ENCODE data around the gene EEF1AKMT1. TPM values are rescaled to one million over a fixed set of nuclear protein-coding genes. Genes with fewer than 3 reads are reported as not detected.

Gene EEF1AKMT1
- total and polyA plus RNA-seq, 5 experiments from 2014 or later = 8.7 to 23.7 (median 15.8) TPM

DNA sequence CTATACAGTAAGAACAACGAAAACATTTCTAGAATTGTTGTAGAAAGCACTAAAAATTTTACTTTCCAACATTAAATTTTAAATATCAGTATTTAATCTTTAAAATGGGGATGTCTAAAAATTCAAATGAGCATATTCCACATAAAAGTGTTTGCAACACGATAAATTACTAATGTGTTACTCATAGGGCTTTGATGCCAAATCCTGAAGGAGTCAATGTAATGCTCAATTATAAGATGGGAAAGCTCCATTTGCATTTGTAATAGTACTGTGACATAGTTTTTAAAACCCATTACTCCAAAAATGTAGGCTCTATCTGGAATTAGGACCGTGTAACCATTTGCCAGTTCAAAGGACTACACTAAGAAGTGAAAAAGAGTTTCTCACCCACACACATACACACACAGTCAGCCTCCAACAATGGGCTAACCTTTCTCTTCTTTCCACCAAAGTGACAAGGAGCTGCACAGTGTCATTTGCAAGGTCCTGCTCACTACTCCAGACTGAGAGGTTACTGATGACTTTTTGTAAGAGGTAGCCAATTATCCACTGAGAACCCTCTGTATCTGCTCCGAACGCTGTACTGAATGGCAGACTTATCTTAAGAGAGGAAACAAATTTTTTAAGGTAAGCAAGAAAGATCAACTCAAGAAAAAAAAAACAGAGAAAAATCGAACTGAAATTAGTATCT lies 26.1 kb upstream of the EEF1AKMT1 start:
- Mint-ChIP-seq H3K27me3 (no peaks in the 10 kb centered on the region), H3K36me3 (peaks cover 0 to 80% (median 13%) of the 10 kb centered on the region in 3 donors), H3K9me3 (no peaks in the 10 kb centered on the region), H3K4me3 (no peak overlapping the region), H3K27ac (peak overlapping the region in 2 of 10 donors; percentile 66 to 76), H3K4me1 (peaks cover 7 to 22% (median 15%) of the 10 kb centered on the region in 4 donors)
- DNase-seq (no peak), ATAC-seq (no peak)
- POLR2A ChIA-PET = no interaction called here

DNA sequence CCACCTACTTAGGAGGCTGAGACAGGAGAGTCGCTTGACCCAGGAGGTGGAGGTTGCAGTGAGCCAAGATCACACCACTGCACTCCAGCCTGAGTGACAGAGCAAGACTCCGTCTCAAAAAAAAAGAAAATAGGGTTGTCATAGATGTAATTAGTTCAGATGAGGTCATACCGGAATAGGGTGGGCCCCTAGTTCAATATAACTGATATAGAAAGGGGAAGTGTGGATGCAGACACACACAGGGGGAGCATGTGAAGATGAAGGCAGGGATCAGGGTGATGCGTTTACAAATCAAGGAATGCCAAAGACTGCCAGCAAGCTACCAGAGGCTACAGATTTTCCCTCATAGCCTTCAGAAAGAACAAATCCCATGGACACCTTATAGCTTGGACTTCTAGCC lies 24.3 kb upstream of the EEF1AKMT1 start:
- H3K4me1 Mint-ChIP-seq = peaks cover 10 to 21% (median 15%) of the 10 kb centered on the region in 4 donors
- peak overlapping the region in 1 of 10 donors; percentile 13 for H3K4me3 Mint-ChIP-seq
- peaks cover 0 to 84% (median 19%) of the 10 kb centered on the region in 3 donors for H3K36me3 Mint-ChIP-seq
- POLR2A ChIA-PET = no interaction called here
- H3K27me3 Mint-ChIP-seq = no peaks in the 10 kb centered on the region
- ATAC-seq (no peak), DNase-seq (no peak)
- no peaks in the 10 kb centered on the region for H3K9me3 Mint-ChIP-seq
- H3K27ac Mint-ChIP-seq = peak overlapping the region in 7 of 10 donors; percentile 10 to 78 (median 62)

DNA sequence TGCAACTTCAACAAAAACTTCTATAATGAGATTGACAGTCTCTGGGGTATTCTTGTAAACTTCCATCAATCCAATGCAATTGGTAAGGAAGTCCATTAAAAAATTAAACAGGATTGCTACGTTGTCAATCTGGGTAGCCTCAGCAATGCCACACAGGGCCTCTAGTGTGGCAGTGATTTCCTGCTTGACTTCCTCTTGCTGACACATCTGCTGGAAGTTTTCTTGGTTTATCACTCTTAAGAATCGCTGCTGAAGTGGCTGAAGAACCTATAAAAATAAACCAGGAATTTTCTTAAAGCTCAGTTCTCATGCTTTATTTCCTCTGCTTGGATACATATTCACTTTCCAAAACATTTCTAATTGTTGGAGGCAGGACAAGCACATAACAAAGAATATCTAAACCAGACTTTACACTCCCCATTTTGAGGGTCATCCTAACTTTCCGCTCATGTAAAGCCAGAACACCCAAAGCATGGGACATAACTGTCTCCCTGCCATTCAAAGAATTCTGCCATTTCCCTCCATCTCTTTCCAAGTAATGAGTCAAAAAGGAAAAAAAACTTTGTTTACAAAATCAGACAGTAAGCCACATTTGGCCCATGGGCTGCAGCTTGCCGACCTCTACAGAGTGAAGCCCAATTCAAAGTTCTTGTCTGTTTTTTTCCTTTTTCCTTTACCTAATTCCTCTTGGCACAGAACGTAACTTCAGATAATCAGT lies 23.2 kb upstream of the EEF1AKMT1 start:
- no peak for DNase-seq
- POLR2A ChIA-PET = no interaction called here
- no peaks in the 10 kb centered on the region for H3K9me3 Mint-ChIP-seq
- H3K4me1 Mint-ChIP-seq = peaks cover 10 to 21% (median 15%) of the 10 kb centered on the region in 4 donors
- peaks cover 0 to 81% (median 19%) of the 10 kb centered on the region in 3 donors for H3K36me3 Mint-ChIP-seq
- no peak for ATAC-seq
- no peaks in the 10 kb centered on the region for H3K27me3 Mint-ChIP-seq
- peak overlapping the region in 9 of 10 donors; percentile 20 to 73 (median 57) for H3K27ac Mint-ChIP-seq
- no peak overlapping the region for H3K4me3 Mint-ChIP-seq

DNA sequence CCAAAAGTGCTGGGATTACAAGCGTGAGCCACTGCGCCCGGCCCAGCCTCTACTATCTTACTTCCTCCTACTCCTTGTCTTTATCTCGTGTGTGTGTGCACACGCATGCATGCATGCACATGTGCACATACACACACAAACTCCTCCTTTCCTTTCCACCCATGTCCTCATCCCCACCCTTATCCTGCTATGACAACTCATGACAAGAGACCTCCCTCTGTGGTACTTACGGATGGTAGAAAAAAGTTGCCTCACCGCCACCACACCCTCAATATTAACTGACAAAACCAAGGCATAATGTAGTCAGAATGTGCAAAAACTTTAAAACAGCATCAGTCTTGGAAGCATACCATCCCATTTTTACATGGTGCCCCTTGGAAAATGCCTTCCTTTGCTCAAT lies 15.9 kb upstream of the EEF1AKMT1 start:
- H3K4me3 Mint-ChIP-seq = no peak overlapping the region

DNA sequence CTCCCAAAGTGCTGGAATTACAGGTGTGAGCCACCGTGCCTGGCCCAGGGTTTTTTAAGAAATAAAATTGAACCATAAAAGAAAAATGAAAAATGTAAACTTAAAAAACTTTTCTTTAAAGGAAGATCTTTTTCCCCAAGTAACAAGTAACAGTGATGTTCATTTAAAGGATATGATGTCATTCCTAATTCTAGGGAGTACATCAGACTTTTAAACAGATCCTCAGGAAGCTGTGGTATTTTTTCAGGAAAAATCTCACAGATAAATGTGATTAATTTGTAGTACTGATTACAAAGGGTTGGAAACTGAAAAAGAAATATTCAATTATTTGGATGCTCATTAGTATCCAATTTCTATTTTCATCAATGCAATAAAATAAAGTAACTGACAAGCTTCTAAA lies 14.6 kb upstream of the EEF1AKMT1 start:
- Mint-ChIP-seq H3K9me3 (no peaks in the 10 kb centered on the region), H3K36me3 (peaks cover 0 to 69% (median 25%) of the 10 kb centered on the region in 3 donors), H3K27ac (no peak overlapping the region), H3K4me3 (no peak overlapping the region), H3K27me3 (no peaks in the 10 kb centered on the region), H3K4me1 (peaks cover 0 to 10% (median 7%) of the 10 kb centered on the region in 4 donors)
- no peak for ATAC-seq
- DNase-seq = no peak
- POLR2A ChIA-PET = interaction anchor here (0.6 kb wide), 1 partner anchor 854 kb away, joined by 6 read pairs; no protein-coding TSS in a partner anchor

More for the DNA sequence above, 15.9 kb upstream of the EEF1AKMT1 start:
- POLR2A ChIA-PET = no interaction called here
- H3K27ac Mint-ChIP-seq = peak overlapping the region in 3 of 10 donors; percentile 1 to 56 (median 16)
- no peak for DNase-seq
- H3K4me1 Mint-ChIP-seq = peaks cover 0 to 10% (median 4%) of the 10 kb centered on the region in 4 donors
- no peak for ATAC-seq
- H3K9me3 Mint-ChIP-seq = no peaks in the 10 kb centered on the region
- peaks cover 0 to 71% (median 27%) of the 10 kb centered on the region in 3 donors for H3K36me3 Mint-ChIP-seq
- H3K27me3 Mint-ChIP-seq = no peaks in the 10 kb centered on the region

DNA sequence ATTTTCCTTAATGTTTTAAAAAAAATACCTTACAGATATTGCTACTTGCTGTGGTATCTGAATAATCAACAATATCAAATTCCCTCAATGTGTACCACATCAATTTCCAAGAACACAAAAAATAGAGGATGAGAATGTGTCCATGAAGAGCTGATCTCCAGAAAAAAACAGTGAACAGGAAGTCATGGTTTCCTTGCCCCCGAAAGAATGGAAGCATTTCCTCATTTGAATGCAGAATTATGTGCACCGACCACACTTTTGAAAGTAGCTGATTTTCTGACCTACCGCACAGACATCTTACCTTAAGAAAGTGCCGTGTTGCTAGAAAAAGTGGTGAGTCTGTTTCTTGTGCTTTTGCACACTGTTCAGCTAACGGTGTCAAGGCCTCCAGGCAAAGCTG lies 13.4 kb upstream of the EEF1AKMT1 start:
- Mint-ChIP-seq H3K4me3 (no peak overlapping the region), H3K36me3 (peaks cover 0 to 76% (median 25%) of the 10 kb centered on the region in 3 donors), H3K4me1 (peaks cover 0 to 16% (median 7%) of the 10 kb centered on the region in 4 donors), H3K27ac (peak overlapping the region in 2 of 10 donors; percentile 22 to 43), H3K9me3 (no peaks in the 10 kb centered on the region), H3K27me3 (no peaks in the 10 kb centered on the region)
- POLR2A ChIA-PET = interaction anchor here (1.1 kb wide), 1 partner anchor 311 kb away, joined by 6 read pairs; no protein-coding TSS in a partner anchor
- no peak for DNase-seq
- ATAC-seq = no peak

DNA sequence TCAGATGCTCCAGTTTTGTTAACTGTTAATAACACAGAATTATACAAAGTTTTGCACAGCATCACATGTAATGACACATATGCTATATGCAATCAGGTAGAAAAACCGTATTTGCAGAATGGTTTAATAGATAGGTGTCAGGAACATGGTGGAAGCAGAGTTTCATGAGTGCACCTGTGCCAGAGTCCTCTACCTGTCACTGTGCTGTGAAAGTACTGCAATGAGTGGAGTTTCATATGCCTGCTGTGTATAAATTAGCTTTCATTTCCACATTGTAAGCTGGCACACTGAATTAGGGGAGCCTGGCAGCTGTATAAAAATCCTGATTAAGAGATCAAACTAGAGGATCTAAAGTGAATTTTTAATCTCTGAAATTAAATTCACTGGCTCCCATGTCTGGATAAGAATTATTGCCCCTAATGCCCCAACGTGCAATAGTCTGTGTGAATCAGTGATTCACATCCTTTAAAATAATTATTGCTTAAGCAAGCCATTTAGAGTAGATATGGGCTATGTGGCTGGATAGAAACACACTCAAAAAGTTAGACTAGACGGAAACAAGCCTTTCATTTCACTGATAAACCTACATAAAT lies 8.5 kb upstream of the EEF1AKMT1 start:
- no peak for DNase-seq
- no peak for ATAC-seq
- H3K4me1 Mint-ChIP-seq = peaks cover 0 to 16% (median 8%) of the 10 kb centered on the region in 4 donors
- no peaks in the 10 kb centered on the region for H3K27me3 Mint-ChIP-seq
- H3K9me3 Mint-ChIP-seq = no peaks in the 10 kb centered on the region
- H3K36me3 Mint-ChIP-seq = peaks cover 0 to 49% (median 7%) of the 10 kb centered on the region in 3 donors
- H3K4me3 Mint-ChIP-seq = no peak overlapping the region
- H3K27ac Mint-ChIP-seq = no peak overlapping the region
- POLR2A ChIA-PET = interaction anchor here (1.0 kb wide), 1 partner anchor 9 kb away, joined by 3 read pairs; the partner anchor contains the start of gene EEF1AKMT1

DNA sequence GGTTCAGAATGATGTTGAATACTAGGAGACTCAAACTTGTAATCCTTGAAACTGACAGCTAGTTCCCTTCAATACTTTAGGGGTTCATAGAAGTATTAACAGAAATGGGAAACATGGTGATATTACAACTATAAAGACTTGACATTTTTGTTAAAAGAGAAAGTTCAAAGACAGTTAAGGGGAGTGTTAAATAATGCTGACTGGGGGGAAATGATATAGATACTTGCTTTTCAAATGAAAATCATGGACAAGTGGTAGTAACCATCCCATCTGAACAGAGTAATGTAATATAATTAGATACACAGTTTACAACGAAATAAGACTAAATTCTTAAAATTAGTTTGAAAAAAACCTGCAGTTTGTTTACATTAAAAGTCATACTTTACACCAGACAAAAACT lies 6.6 kb upstream of the EEF1AKMT1 start:
- no peak for DNase-seq
- Mint-ChIP-seq H3K36me3 (peaks cover 0 to 40% (median 5%) of the 10 kb centered on the region in 3 donors), H3K9me3 (no peaks in the 10 kb centered on the region), H3K4me1 (peaks cover 0 to 13% (median 5%) of the 10 kb centered on the region in 4 donors), H3K4me3 (no peak overlapping the region), H3K27ac (peak overlapping the region in 3 of 10 donors; percentile 2 to 75 (median 9)), H3K27me3 (no peaks in the 10 kb centered on the region)
- POLR2A ChIA-PET = interaction anchor here (0.6 kb wide), 1 partner anchor 18 kb away, joined by 4 read pairs; no protein-coding TSS in a partner anchor
- no peak for ATAC-seq

DNA sequence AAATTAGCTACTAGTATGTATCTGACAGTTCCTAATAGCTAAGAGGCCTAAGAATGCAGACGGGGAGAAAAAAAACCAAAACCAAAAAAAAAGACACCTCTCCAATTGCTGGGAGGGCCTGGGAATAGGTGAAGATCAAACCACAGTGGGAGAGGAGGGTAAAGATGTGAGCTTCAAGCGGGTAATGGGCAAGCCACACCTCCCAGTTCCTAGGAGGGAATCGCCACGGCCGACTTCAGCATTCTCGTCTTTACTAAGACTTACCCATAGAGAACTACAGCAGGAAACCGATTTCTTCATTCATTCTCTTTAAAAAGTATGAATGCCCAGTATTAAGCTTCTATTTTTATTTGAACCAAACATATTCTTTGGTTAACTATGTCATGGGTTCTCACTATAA lies 5.6 kb upstream of the EEF1AKMT1 start:
- Mint-ChIP-seq H3K27me3 (no peaks in the 10 kb centered on the region), H3K4me3 (no peak overlapping the region), H3K4me1 (peaks cover 2 to 16% (median 9%) of the 10 kb centered on the region in 4 donors), H3K36me3 (peaks cover 0 to 35% (median 5%) of the 10 kb centered on the region in 3 donors), H3K9me3 (no peaks in the 10 kb centered on the region), H3K27ac (peak overlapping the region in 3 of 10 donors; percentile 38 to 73 (median 53))
- ATAC-seq = no peak
- POLR2A ChIA-PET = interaction anchor here (1.1 kb wide), 1 partner anchor 397 kb away, joined by 4 read pairs; the partner anchor contains the start of genes MRPL57 and SKA3
- no peak for DNase-seq

DNA sequence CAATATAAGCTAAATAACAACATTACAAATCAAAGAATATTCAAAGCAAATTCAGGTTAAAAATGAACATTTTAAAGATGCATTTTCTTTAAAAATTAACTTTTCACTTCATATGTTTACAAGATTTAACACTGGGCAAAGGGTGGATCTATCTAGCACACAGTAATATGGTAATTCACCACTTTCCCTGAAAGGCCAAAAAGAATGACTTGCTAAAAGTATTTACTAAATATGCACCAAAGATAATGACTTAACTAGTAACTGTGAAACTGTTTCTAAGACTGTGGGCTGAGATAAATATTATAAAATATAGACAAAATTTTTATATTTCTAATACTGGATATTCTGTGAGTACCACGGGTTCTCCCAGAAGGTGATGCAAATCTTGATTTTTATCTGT lies 4.5 kb upstream of the EEF1AKMT1 start:
- no peak for DNase-seq
- POLR2A ChIA-PET = interaction anchor here (0.6 kb wide), 1 partner anchor 11 kb away, joined by 8 read pairs; no protein-coding TSS in a partner anchor
- ATAC-seq = no peak
- Mint-ChIP-seq H3K27me3 (no peaks in the 10 kb centered on the region), H3K27ac (no peak overlapping the region), H3K4me1 (peaks cover 4 to 21% (median 15%) of the 10 kb centered on the region in 4 donors), H3K9me3 (no peaks in the 10 kb centered on the region), H3K36me3 (peaks cover 0 to 25% (median 0%) of the 10 kb centered on the region in 3 donors), H3K4me3 (no peak overlapping the region)

DNA sequence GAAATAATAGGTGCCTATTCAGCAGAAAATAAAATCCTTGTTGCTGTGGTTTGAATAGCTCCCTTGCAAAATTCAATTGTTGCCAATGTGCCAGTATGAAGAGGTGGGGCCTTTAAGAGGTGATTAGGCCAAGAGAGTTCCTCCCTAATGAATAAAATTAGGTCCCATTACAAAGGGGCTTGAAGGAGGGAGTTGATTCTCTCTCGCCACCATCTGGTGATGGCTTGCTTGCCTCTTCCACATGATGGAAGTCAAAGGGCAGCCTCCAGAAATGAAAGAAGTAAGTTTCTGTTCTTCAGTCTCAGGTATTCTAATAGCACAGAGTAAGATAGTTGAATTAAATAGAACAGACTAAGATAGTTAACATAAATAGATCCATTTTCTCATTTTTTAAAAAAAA lies 3.0 kb upstream of the EEF1AKMT1 start:
- DNase-seq (no peak), ATAC-seq (no peak)
- peak overlapping the region in 2 of 10 donors; percentile 60 to 70 for H3K27ac Mint-ChIP-seq
- H3K4me1 Mint-ChIP-seq = peaks cover 12 to 27% (median 24%) of the 10 kb centered on the region in 4 donors
- POLR2A ChIA-PET = no interaction called here
- no peaks in the 10 kb centered on the region for H3K27me3 Mint-ChIP-seq
- H3K36me3 Mint-ChIP-seq = peaks cover 0 to 12% (median 0%) of the 10 kb centered on the region in 3 donors
- no peaks in the 10 kb centered on the region for H3K9me3 Mint-ChIP-seq
- H3K4me3 Mint-ChIP-seq = peak overlapping the region in 1 of 10 donors; percentile 4

DNA sequence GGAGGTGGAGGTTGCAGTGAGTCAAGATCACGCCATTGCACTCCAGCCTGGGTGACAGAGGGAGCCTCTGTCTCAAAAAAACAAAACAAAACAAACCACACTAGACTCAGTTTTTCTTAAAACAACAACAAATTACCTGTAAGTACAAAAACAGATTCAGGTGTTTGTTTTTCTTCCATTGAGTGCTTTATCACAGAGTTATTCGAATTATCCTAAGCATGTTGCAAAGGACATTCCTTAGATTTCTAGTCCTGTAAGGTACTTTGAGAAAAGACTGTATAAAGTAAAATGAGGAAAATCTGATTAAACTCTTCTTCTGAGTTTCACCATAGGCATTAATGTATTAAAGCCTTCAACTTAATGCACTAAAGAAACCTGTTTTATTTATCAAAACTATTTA lies 2.2 kb upstream of the EEF1AKMT1 start:
- Mint-ChIP-seq H3K36me3 (peaks cover 0 to 4% (median 3%) of the 10 kb centered on the region in 3 donors), H3K27ac (no peak overlapping the region), H3K4me1 (peaks cover 12 to 32% (median 29%) of the 10 kb centered on the region in 4 donors), H3K4me3 (peak overlapping the region in 1 of 10 donors; percentile 45), H3K9me3 (no peaks in the 10 kb centered on the region), H3K27me3 (no peaks in the 10 kb centered on the region)
- no peak for DNase-seq
- no peak for ATAC-seq
- POLR2A ChIA-PET = no interaction called here
